Measurements from ENCODE around the gene CYB5A.

Gene CYB5A

GRCh38 chr18:74315464-74316256 lies 23.9 kb upstream of the CYB5A start, which contains the start of gene C18orf63:
C18orf63 (plus strand) TSS chr18:74315839; CDS start chr18:74317866, 2,027 bp downstream.
- in situ Hi-C loops (cut with HindIII; ENCODE audit: low sequenced_read_pairs), result no loop called here
- TF ChIP-seq, protein P1, sequence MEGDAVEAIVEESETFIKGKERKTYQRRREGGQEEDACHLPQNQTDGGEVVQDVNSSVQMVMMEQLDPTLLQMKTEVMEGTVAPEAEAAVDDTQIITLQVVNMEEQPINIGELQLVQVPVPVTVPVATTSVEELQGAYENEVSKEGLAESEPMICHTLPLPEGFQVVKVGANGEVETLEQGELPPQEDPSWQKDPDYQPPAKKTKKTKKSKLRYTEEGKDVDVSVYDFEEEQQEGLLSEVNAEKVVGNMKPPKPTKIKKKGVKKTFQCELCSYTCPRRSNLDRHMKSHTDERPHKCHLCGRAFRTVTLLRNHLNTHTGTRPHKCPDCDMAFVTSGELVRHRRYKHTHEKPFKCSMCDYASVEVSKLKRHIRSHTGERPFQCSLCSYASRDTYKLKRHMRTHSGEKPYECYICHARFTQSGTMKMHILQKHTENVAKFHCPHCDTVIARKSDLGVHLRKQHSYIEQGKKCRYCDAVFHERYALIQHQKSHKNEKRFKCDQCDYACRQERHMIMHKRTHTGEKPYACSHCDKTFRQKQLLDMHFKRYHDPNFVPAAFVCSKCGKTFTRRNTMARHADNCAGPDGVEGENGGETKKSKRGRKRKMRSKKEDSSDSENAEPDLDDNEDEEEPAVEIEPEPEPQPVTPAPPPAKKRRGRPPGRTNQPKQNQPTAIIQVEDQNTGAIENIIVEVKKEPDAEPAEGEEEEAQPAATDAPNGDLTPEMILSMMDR (IDR thresholded peaks at IDR 0.05; ENCODE audit: low read depth, low read length, missing control alignments), result no peak
- H3K4me3 ChIP-seq (ENCODE audit: low read depth, low read length), result no peak within 1 kb of the TSS
- DNase-seq (ENCODE audit: low read depth), result no peak

- no peak overlapping the region for H3K4me3 ChIP-seq (ENCODE audit: low read depth, low read length)
- no peak for DNase-seq (ENCODE audit: low read depth)
- in situ Hi-C loops (cut with HindIII; ENCODE audit: low sequenced_read_pairs), result no loop called here
- TF ChIP-seq, protein P1 (IDR thresholded peaks at IDR 0.05; ENCODE audit: low read depth, low read length, missing control alignments), result no peak
These were observed 23.1 kb upstream of the CYB5A start for GRCh38 chr18:74314759-74315463.

DNA sequence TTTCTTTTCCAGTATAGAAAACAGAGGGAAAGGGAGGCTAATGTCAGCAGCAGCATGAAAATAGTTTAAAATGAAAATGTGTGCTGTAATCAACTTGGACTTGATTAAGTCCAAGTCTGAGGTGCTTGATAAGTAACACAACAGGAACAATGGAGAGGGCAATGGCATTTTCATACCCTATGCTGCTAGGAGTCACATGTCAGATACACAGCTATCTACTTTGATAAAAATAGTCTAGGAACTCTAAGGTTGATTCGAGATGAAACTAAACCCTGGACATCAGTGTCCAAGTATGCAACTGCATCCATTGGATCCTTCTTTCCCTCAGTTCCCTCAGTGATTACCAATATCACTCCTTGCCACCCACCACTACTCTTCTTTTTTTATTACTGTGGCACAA lies 19.2 kb upstream of the CYB5A start:
- TF ChIP-seq, protein P1 (IDR thresholded peaks at IDR 0.05; ENCODE audit: low read depth, low read length, missing control alignments), result no peak
- in situ Hi-C loops (cut with HindIII; ENCODE audit: low sequenced_read_pairs), result no loop called here
- no peak overlapping the region for H3K4me3 ChIP-seq (ENCODE audit: low read depth, low read length)
- no peak for DNase-seq (ENCODE audit: low read depth)

DNA sequence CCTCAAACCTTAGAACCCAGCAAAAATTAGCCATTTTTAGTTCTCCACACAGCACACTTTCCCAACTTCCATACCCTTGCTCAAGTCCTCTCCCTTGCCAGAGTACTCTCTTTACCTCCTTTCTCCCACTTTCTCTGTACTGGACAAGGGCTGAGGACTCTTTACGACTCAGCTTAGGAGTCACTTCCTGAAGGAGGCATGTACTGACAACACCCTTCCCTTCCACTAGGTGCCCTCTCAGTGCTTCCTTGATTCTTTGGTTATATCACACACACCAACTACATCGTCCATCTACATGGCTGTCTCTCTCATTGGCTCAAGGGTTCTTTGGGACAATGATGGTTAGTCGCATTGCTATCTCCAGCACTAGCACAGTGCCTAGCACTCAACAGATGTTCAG lies 18.6 kb upstream of the CYB5A start:
- no peak overlapping the region for H3K4me3 ChIP-seq (ENCODE audit: low read depth, low read length)
- DNase-seq (ENCODE audit: low read depth), result no peak
- in situ Hi-C loops (cut with HindIII; ENCODE audit: low sequenced_read_pairs), result no loop called here
- TF ChIP-seq, protein P1 (IDR thresholded peaks at IDR 0.05; ENCODE audit: low read depth, low read length, missing control alignments), result peak; percentile 54

DNA sequence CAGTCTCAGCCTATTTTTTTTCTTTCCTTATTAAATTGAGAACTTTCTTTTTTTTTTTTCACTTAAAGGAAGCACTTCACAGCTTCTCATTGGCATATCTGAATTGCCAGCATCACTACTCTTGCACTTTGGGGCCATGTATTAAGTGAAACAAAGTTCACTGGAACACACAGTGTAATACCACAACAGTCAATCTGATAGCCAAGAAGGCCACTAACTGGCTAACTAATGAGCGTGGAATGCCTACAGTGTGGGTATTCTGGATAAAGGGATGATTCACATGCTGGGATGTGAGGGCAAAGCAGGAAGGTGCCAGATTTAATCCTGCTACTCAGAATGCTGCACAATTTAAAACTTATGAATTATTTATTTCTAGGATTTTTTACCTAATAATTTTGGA lies 12.2 kb upstream of the CYB5A start:
- TF ChIP-seq, protein P1 (IDR thresholded peaks at IDR 0.05; ENCODE audit: low read depth, low read length, missing control alignments), result no peak
- DNase-seq (ENCODE audit: low read depth), result no peak
- no peak overlapping the region for H3K4me3 ChIP-seq (ENCODE audit: low read depth, low read length)
- in situ Hi-C loops (cut with HindIII; ENCODE audit: low sequenced_read_pairs), result no loop called here

- DNase-seq (ENCODE audit: low read depth), result no peak
- in situ Hi-C loops (cut with HindIII; ENCODE audit: low sequenced_read_pairs), result no loop called here
- H3K4me3 ChIP-seq (ENCODE audit: low read depth, low read length), result no peak overlapping the region
- TF ChIP-seq, protein P1 (IDR thresholded peaks at IDR 0.05; ENCODE audit: low read depth, low read length, missing control alignments), result no peak
These were observed 11.5 kb upstream of the CYB5A start for GRCh38 chr18:74303306-74303705.

Measured in astrocyte of the cerebellum (primary cell).